OCI-M2 (cell line): ENCODE measurements around the gene ZNF343.

ENCODE experiments used
- DNase-seq: peaks from one replicate; lab custom pipeline; 2025; ENCODE audit not compliant: unreplicated experiment; lab: John Stamatoyannopoulos, UW

The ZNF343 gene

GRCh38 chr20:2473516-2473915 is 35.2 kb downstream of the ZNF343 start:
- DNase-seq = no peak

GRCh38 chr20:2470423-2471193 is 38.1 kb downstream of the ZNF343 start, which contains the start of gene SNRPB:
Gene SNRPB, minus strand, starts transcription at chr20:2470789. Its CDS starts 99 bp downstream, at chr20:2470690.
- peak; percentile 92 for DNase-seq

DNA sequence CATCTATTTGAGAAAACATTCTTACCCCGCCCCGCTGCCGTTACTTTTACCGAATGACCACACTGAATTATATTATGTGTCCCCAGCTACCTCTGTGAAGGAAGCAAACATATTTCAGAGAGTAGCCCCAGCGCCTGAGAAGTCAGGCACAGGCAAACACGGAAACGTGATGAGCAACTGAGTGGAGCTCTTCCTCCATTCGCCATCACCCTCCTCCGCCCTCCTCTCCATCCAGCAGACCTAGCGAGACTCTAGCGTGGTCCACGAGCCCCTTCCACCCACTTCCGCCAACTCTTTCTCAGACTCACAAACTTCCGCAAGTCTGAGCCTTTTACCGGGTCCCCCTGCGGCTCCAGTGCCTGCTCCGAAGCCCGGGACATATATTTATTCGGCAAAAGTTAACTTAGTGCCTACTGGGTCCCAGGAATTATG is 38.7 kb downstream of the ZNF343 start:
- no peak for DNase-seq

- no peak for DNase-seq
These were observed 39.9 kb downstream of the ZNF343 start for GRCh38 chr20:2468581-2469407.

DNA sequence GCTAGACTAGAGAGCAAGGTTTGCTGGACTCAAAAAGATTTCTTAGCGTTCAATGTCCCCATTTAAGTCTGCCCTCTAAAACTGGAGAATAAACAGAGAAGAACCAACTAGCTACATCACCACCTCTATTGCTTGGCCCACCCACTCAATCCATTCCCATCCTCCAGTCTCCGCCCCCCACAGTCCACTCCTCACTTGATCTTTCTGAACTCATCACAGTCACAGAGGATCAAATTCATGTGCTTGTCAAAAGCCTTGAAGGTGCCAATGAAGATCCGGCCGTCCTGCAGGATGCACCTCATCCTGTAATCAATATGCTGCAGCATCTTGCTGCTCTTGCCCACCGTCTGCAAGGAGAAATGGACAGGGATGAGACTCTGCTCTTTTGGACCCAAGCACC is 41.3 kb downstream of the ZNF343 start:
- no peak for DNase-seq

DNA sequence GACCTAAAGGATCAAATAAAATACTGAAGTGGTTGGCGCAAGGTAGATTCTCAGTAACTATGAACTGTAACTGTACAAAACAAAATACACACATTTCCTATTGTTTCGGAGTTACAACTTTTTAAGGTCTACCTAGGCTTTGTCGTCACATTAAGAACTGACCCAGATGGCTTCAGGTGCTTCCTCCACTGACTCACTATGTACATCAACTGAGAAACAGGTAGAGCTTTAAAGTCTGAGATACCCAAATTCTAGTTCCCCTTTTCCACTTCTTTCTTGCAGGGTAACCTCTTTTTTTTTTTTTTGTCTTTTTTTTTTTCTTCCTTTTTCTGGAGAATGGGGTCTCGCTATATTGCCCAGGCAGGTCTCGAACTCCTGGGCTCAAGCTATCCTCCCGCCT is 43.6 kb downstream of the ZNF343 start:
- no peak for DNase-seq

GRCh38 chr20:2463616-2464365 is 44.9 kb downstream of the ZNF343 start:
- DNase-seq = no peak

DNA sequence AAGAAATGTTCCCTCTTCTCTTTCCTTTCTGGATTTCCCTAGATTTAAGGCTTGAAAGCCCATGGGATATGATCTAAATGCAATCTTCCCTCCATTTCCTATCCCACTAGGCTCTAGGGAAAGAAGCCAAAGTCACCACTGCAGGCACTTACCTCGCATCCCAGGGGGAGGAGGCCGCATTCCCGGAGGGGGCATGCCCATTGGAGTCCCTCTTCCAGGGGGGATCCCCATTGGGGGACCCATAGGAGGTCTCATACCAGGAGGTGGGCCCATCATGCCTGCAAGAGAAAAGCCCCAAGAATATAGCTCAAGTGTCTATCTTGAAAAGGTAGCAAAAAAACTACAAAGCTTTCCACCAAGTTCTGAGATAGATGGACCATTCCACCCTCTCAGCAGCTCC is 46.2 kb downstream of the ZNF343 start:
- no peak for DNase-seq

GRCh38 chr20:2460752-2461424 is 47.8 kb downstream of the ZNF343 start:
- DNase-seq = no peak

DNA sequence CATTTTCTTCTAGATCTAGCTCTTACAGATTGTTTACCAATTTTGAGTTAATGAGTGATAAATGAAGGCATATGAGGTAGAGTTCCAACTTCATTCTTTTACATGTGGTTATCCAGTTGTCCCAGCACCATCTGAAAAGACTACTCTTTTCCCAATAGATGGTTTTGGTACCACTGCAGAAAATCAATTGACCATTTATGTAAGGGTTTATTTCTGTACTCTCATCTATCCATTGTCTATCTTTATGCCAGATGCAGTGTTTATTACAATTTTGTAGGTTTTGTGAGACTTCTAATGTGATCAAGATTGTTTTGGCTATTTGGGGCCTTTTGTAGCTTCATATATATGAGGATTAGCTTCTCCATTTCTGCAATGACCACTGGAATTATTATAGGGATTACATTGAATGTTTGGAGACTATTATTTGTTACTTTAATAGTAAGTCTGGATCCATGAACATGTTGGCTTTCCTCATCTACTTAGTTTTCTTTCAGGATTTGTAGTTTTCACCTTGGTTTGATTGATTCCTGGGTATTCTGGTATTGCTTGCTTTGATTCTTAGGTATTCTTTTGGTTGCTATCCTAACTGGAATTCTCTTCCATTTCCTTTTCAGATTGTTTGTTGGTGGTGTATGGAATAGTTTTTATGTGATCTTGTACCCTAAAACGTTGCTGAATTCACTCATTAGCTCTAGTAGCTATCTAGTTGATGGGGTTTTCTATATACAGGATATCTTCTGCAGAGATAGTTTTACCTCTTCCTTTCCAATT is 48.5 kb downstream of the ZNF343 start:
- DNase-seq = no peak

DNA sequence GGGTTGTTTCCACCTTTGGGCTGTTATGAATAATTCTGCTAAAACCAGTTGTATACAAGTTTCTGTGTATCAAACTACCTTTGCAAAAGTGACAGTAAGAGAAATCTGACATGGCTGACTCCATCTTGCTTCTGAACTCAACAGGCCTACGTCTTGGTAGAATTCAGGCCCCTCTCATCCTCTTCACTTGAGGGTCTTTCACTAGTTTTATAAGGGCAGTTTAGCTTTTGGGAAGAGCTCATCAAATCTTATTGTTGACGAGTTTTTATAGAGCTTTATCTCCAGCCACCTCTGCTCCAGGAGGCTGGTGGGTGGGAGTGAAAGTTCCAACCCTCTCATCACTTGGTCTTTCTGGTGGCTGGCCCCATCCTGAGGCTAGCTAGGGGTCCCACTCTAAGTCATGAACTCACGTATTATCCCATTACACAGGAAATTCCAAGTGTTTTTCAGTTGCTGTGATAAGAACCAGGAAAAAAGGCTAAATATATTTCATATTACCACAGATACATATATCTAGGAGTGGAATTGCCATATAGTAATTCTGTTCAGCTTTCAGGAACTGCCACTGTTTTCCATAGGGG is 49.7 kb downstream of the ZNF343 start:
- no peak for DNase-seq

- DNase-seq = no peak
These were observed 52.8 kb downstream of the ZNF343 start for GRCh38 chr20:2455771-2456497.

GRCh38 chr20:2453792-2454191 is 54.9 kb downstream of the ZNF343 start:
- no peak for DNase-seq

DNA sequence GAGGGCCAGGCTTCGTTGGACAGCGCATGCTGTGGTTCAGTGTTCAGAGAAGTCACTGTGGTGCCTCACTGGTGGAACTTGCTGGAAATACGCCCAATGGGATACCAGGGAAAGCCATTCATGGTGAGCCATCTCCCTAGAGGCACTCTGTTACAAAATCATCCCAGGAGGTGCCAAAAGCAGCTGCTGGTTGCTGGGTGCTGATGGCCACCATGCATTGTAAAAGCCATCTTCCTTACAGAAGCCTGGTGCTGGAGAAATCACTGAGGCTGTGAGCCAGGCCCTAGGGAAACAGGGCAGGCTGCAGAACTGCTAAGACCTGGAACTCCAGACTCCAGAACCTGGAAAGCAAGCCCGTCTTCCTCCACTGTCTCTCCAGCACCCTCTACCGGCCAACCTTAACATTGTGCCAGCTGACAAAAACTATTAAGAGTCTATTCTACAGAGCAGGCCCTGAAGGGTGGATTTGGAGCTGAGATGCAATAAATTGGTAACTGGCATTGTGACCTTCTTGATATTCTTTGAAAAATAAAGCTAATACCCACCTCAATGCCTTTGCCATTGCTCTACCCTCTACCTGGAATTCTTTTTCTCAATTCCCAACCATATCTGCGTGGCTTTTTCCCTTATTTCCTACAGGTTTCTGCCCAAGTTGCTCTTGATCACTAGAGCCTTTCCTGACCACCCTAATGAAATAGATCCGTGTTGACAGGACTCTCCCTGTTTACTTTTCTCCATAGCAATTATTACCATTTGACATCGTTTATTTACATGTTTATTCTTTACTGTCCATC is 56.6 kb downstream of the ZNF343 start:
- no peak for DNase-seq

DNA sequence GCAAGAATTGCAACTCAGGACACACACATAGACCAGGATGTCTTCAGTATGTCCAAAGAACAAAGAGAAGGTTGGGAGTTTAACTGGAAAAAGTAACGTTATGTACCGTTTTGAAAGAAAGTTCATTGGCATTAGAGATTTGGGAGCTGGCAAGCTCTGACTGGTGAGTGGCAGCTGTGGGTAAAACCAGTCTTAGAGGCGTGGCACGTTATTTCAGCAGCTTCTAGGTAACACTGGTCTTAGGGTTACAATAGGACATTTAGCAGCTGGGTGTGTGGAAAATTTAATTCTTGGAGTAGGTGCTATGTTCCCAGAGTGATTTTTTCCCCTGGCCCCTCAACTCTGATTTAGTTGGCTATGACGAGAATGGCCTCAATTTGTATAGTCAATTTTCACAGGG is 57.3 kb downstream of the ZNF343 start:
- DNase-seq = no peak

DNA sequence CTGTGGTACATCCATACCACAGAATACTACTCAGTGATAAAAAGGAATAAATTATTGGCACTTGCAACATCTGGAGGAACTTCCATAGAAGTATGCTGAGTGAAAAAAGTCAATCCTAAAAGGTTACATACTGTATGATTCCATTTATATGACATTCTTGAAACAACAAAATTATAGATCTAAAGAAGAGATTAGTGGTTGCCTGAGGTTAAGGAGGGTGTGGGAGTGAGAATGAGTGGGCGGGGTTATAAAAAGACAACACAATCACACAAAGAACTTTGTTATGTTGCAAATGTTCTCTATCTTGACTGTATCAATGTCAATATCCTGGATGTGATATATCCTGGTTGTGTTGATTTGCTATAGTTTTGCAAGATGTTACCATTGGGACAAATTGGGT is 59.3 kb downstream of the ZNF343 start:
- no peak for DNase-seq

DNA sequence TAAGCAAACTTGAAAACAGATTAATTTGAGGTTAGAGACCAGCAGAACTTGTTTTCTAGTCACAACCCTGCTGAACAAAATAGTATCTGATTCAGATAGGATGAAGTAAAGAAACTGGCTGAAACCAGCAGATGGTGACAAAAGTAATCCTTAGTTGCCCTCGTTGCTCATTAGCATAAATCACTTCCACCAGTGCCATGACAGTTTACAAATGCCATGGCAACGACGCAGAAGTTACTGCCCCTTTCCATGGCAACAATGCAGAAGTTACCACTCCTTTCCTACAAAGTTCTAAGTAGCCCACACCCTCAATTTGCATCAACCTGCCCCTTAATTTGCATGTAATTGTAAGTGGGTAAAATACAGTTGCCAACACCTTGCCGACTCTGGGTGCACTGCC is 61.9 kb downstream of the ZNF343 start:
- no peak for DNase-seq
